HG03066 (cell line): ENCODE results near the gene TSPY8.
"Not testable (repeated sequence)": the region's sequence is repeated elsewhere in the genome, so short reads cannot be mapped to it uniquely, and the experiment has no call there.

ENCODE experiments used
- ATAC-seq: cut with Tn5 transposase; IDR thresholded peaks from one replicate; pipeline ENCODE4 v1.9.1; 2021; ENCODE audit warnings: low read depth; ENCODE audit not compliant: unreplicated experiment

TSPY8 gene, protein sequence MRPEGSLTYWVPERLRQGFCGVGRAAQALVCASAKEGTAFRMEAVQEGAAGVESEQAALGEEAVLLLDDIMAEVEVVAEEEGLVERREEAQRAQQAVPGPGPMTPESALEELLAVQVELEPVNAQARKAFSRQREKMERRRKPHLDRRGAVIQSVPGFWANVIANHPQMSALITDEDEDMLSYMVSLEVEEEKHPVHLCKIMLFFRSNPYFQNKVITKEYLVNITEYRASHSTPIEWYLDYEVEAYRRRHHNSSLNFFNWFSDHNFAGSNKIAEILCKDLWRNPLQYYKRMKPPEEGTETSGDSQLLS

DNA sequence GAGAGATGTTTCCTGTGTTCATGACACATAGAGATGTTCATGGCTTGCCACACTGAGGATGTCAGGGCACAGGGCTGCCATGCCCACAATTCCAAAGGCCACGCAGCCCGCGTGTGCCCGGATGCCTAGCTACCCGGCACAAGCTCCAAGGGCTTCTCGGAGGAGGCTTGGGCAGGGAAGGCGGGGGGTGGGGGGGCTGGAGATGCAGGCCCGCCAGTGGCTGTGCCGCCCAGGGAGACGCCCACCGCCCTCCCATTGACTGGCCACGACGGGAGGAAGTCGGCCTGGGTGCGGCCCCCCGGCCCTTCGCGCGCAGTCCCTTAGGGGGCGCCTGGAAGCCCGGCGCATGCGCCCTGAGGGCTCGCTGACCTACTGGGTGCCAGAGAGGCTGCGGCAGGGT, at the start of gene TSPY8:
Gene TSPY8 (plus strand): TSS at position 301 of the 400 bp plus-strand sequence. CDS start 46 bp downstream, at position 347.
- ATAC-seq, result not testable (repeated sequence)

DNA sequence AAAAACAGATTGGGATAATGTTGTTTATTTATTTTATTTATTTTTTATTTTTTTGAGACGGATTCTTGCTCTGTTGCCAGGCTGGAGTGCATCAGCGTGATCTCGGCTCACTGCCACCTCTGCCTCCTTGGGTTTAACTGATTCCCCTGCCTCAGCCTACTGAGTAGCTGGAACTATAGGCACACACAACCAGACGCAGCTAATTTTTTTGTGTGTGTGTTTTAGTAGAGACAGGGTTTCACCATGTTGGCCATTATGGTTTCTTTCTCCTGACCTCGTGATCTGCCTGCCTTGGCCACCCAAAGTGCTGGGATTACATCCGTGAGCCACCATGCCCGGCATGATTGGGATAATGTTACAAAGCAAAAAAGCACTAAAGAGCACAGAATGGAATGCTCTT, 36.6 kb upstream of the TSPY8 start:
- ATAC-seq, result no peak

DNA sequence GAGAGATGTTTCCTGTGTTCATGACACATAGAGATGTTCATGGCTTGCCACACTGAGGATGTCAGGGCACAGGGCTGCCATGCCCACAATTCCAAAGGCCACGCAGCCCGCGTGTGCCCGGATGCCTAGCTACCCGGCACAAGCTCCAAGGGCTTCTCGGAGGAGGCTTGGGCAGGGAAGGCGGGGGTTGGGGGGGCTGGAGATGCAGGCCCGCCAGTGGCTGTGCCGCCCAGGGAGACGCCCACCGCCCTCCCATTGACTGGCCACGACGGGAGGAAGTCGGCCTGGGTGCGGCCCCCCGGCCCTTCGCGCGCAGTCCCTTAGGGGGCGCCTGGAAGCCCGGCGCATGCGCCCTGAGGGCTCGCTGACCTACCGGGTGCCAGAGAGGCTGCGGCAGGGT, 20.4 kb upstream of the TSPY8 start, which contains the start of gene TSPY4:
Gene TSPY4 (plus strand): TSS at position 301 of the 400 bp plus-strand sequence. CDS start 46 bp downstream, at position 347.
- not testable (repeated sequence) for ATAC-seq

DNA sequence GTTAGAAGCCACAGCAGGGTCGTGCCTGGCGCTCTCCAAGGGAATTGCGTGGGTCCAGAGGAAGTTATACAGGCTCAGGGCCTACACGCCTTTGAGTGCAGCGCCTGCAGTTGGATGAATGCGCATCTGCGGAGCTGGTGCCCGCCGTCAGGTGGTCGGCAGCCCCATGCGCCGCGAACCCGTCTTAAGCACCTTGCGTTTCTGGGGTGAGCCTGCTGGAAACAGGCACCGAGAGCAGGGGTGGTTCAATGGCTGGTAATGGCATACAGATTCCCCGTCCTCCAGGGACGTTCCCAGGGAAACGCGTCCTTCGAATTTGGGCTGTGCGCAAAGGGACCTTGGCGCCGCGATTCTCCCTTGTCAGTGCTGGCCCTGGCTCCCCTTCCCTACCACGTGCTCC, 38.9 kb downstream of the TSPY8 start:
- ATAC-seq, result not testable (repeated sequence)

DNA sequence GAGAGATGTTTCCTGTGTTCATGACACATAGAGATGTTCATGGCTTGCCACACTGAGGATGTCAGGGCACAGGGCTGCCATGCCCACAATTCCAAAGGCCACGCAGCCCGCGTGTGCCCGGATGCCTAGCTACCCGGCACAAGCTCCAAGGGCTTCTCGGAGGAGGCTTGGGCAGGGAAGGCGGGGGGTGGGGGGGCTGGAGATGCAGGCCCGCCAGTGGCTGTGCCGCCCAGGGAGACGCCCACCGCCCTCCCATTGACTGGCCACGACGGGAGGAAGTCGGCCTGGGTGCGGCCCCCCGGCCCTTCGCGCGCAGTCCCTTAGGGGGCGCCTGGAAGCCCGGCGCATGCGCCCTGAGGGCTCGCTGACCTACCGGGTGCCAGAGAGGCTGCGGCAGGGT, 40.5 kb downstream of the TSPY8 start, which contains the start of gene TSPY3:
Gene TSPY3 (plus strand): TSS at position 301 of the 400 bp plus-strand sequence. CDS start 46 bp downstream, at position 347.
- ATAC-seq, result not testable (repeated sequence)
